NCI-H748 treated with DMSO at 0.1 percent for 48 hours (cell line): Measurements from ENCODE around the gene GRK1.
"Not testable (repeated sequence)": the region's sequence is repeated elsewhere in the genome, so short reads cannot be mapped to it uniquely, and the experiment has no call there.

Experiments used
- DNase-seq: peaks from one replicate; lab custom pipeline; 2025; lab: John Stamatoyannopoulos, UW

GRK1 gene

GRCh38 chr13:113743366-113744195 is 76.6 kb downstream of the GRK1 start:
- no peak for DNase-seq

GRCh38 chr13:113744197-113745000 is 77.4 kb downstream of the GRK1 start:
- no peak for DNase-seq

GRCh38 chr13:113745059-113745458 is 78.0 kb downstream of the GRK1 start:
- DNase-seq, result no peak

- not testable (repeated sequence) for DNase-seq
Measured at GRCh38 chr13:113745500-113746142, 78.6 kb downstream of the GRK1 start.

GRCh38 chr13:113746143-113746525 is 79.1 kb downstream of the GRK1 start:
- DNase-seq, result no peak

GRCh38 chr13:113746671-113747070 is 79.7 kb downstream of the GRK1 start:
- no peak for DNase-seq

GRCh38 chr13:113747291-113747833 is 80.3 kb downstream of the GRK1 start:
- no peak for DNase-seq

- DNase-seq, result no peak
Measured at GRCh38 chr13:113748101-113748861, 81.3 kb downstream of the GRK1 start.

GRCh38 chr13:113748862-113749451 is 81.9 kb downstream of the GRK1 start:
- DNase-seq, result no peak

GRCh38 chr13:113749507-113749906 is 82.5 kb downstream of the GRK1 start:
- no peak for DNase-seq

GRCh38 chr13:113749967-113750366 is 82.9 kb downstream of the GRK1 start:
- no peak for DNase-seq

GRCh38 chr13:113750554-113751399 is 83.8 kb downstream of the GRK1 start:
- no peak for DNase-seq

GRCh38 chr13:113751491-113751890 is 84.5 kb downstream of the GRK1 start:
- no peak for DNase-seq

- not testable (repeated sequence) for DNase-seq
Measured at GRCh38 chr13:113752211-113752986, 85.4 kb downstream of the GRK1 start.

GRCh38 chr13:113753171-113753570 is 86.2 kb downstream of the GRK1 start:
- DNase-seq, result no peak

GRCh38 chr13:113754242-113754641 is 87.2 kb downstream of the GRK1 start:
- DNase-seq, result no peak

GRCh38 chr13:113754691-113755090 is 87.7 kb downstream of the GRK1 start:
- DNase-seq, result no peak

GRCh38 chr13:113756441-113757097 is 89.5 kb downstream of the GRK1 start:
- no peak for DNase-seq
